Measurements from ENCODE around the gene EGLN1. TPM values are rescaled to one million over a fixed set of nuclear protein-coding genes. Genes with fewer than 3 reads are reported as not detected.
A peak's percentile ranks its signal among the peaks of the same experiment; 100 is the strongest.

The EGLN1 gene
- polyA plus RNA-seq, 2 of the 4 experiments (the other 2 are of a cell fraction), result 57.7 to 156 TPM

DNA sequence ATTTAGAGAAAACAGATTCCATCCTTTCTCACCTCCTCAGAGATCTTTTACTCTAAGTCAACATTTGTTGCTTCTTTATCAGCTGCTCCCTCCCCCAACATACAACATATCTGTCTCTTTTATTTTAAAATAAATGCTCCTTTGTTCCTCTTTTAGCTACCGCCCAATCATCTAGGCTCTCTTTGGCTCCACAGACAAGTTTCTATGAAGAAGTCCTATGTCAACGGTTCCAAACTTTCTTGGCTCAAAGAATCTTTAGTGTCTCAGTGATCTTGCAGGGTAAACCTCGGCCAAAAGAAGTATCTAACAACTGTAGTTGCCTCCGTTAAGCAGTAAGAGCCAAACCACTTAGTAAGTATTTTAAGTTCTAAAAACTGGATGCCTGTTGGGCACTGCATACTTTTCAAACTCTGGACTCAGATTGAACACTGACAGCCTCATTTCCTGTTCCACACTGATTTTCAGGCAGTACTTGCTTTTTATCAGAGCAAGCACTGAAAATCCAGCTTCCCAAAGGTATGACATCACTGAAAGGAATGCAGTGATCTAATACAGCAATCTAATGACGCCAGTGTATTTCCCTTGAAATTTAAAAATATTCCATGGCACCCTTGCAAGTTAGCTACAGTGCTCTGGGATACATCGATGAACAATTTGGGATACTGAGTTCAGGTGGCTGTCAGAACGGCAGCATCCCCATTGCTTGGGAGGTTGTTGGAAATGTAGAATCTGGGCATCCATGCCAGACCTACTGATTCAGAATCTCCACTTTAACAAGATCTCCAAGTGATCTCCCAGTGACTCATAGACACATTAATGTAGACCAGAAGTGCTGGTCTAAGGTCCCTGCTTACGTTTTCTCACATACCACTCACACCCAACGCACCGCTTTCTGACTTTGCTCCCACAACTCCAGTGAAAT is 26.8 kb downstream of the EGLN1 start:
- peak overlapping the region; percentile 80 for H3K4me2 ChIP-seq
- CTCF ChIA-PET, result interaction anchor here (0.7 to 1.3 kb wide), 5 partner anchors 9 to 208 kb away, joined by 3 to 4 read pairs (median 3); no protein-coding TSS in a partner anchor
- POLR2A ChIA-PET, result interaction anchor here (0.8 to 1.1 kb wide), 2 partner anchors 13 to 58 kb away, joined by 3 read pairs; partner anchors contain the start of genes EXOC8 and SPRTN
- H3K4me3 ChIP-seq, result peak overlapping the region; percentile 5; the same call in 1 of the 3 replicates
- peak; percentile 51 for FAIRE-seq
- H3K9me3 ChIP-seq, result no peaks in the 10 kb centered on the region
- DNase-seq (ENCODE audit: low read depth in 1 of 2, low spot score in 1 of 2), result peak; percentile 90 to 91
- ATAC-seq, result peak; percentile 90
- H3K4me1 ChIP-seq, result peaks cover 87% of the 10 kb centered on the region
- peak overlapping the region; percentile 80 to 87 for H3K27ac ChIP-seq
- WGBS (ENCODE audit: missing lambda C conversion rate), result 3% methylated on average over 10 of the region's 10 CpGs
- no peak for TF ChIP-seq FOXS1 (CRISPR knock-in tag; IDR thresholded peaks at IDR 0.05)
- TF ChIP-seq REST (IDR thresholded peaks at IDR 0.05), result no peak
- TF ChIP-seq ZFP36 (IDR thresholded peaks at IDR 0.05; ENCODE audit: borderline replicate concordance, partially characterized antibody), result no peak
- no peak for TF ChIP-seq PHF8 (IDR thresholded peaks at IDR 0.05; ENCODE audit: borderline replicate concordance, low read depth)
- no peak for TF ChIP-seq ZC3H11A (IDR thresholded peaks at IDR 0.05)
- TF ChIP-seq, protein P1, sequence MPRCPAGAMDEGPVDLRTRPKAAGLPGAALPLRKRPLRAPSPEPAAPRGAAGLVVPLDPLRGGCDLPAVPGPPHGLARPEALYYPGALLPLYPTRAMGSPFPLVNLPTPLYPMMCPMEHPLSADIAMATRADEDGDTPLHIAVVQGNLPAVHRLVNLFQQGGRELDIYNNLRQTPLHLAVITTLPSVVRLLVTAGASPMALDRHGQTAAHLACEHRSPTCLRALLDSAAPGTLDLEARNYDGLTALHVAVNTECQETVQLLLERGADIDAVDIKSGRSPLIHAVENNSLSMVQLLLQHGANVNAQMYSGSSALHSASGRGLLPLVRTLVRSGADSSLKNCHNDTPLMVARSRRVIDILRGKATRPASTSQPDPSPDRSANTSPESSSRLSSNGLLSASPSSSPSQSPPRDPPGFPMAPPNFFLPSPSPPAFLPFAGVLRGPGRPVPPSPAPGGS (IDR thresholded peaks at IDR 0.05), result peak; percentile 42; the same call in 1 of the 3 replicates
- TF ChIP-seq CBX8 (IDR thresholded peaks at IDR 0.05), result no peak
- no peak for TF ChIP-seq E2F6 (IDR thresholded peaks at IDR 0.05; ENCODE audit: borderline replicate concordance, low read depth)
- no peak for TF ChIP-seq NPAS2 (CRISPR knock-in tag; IDR thresholded peaks at IDR 0.05; ENCODE audit: borderline replicate concordance)
- TF ChIP-seq JUN (IDR thresholded peaks at IDR 0.05), result peak; percentile 58 to 85; a peak in 3 of 5 replicates
- TF ChIP-seq, protein P2, sequence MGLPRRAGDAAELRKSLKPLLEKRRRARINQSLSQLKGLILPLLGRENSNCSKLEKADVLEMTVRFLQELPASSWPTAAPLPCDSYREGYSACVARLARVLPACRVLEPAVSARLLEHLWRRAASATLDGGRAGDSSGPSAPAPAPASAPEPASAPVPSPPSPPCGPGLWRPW (IDR thresholded peaks at IDR 0.05), result no peak
- TF ChIP-seq, protein P3, sequence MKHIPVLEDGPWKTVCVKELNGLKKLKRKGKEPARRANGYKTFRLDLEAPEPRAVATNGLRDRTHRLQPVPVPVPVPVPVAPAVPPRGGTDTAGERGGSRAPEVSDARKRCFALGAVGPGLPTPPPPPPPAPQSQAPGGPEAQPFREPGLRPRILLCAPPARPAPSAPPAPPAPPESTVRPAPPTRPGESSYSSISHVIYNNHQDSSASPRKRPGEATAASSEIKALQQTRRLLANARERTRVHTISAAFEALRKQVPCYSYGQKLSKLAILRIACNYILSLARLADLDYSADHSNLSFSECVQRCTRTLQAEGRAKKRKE (CRISPR knock-in tag; IDR thresholded peaks at IDR 0.05; ENCODE audit: low read depth), result no peak
- no peak for TF ChIP-seq POLR2AphosphoS2 (conservative IDR thresholded peaks at IDR 0.05; ENCODE audit: low read length)
- peak in 1 of 2 experiments; percentile 69; a peak in 2 of 4 replicates for TF ChIP-seq CEBPB (IDR thresholded peaks at IDR 0.05)
- TF ChIP-seq BHLHE40 (IDR thresholded peaks at IDR 0.05; ENCODE audit: low read depth, low read length), result no peak
- no peak for TF ChIP-seq KDM1A (IDR thresholded peaks at IDR 0.05; ENCODE audit: low read depth)
- TF ChIP-seq HDAC2 (IDR thresholded peaks at IDR 0.05), result no peak
- TF ChIP-seq MYC (IDR thresholded peaks at IDR 0.05; ENCODE audit: borderline replicate concordance, low read length), result no peak
- TF ChIP-seq RAD21 (conservative IDR thresholded peaks at IDR 0.05 in 1 of 2, IDR thresholded peaks at IDR 0.05 in 1 of 2), result no peak
- no peak for TF ChIP-seq FOSB (CRISPR knock-in tag; IDR thresholded peaks at IDR 0.05)
- TF ChIP-seq HOXB13 (CRISPR knock-in tag; IDR thresholded peaks at IDR 0.05; ENCODE audit: low read depth), result no peak
- TF ChIP-seq JUNB (IDR thresholded peaks at IDR 0.05), result peak; percentile 80
- no peak for TF ChIP-seq EHMT2 (IDR thresholded peaks at IDR 0.05; ENCODE audit: low read depth)
- TF ChIP-seq KDM5A (IDR thresholded peaks at IDR 0.05), result no peak
- no peak for TF ChIP-seq TP53 (CRISPR knock-in tag; IDR thresholded peaks at IDR 0.05)
- no peak for TF ChIP-seq CHD4 (IDR thresholded peaks at IDR 0.05; ENCODE audit: borderline replicate concordance)
- TF ChIP-seq RFX5 (IDR thresholded peaks at IDR 0.05), result no peak
- no peak for TF ChIP-seq HOXA7 (CRISPR knock-in tag; IDR thresholded peaks at IDR 0.05)
- TF ChIP-seq RARB (CRISPR knock-in tag; IDR thresholded peaks at IDR 0.05), result 0 out of 2 replicates have a peak, but pooled peaks have one; percentile 41
- no peak for TF ChIP-seq CTCF (IDR thresholded peaks at IDR 0.05)
- TF ChIP-seq EHF (CRISPR knock-in tag; IDR thresholded peaks at IDR 0.05), result no peak

Measured in A549 (cell line).